ENCODE measurements around the gene SNX8.
A peak's percentile ranks its signal among the peaks of the same experiment; 100 is the strongest.

- TF ChIP-seq POLR2A (IDR thresholded peaks at IDR 0.05; ENCODE audit: low read length): peak; percentile 10
- no peak for TF ChIP-seq GATA1 (IDR thresholded peaks at IDR 0.05; ENCODE audit: low read depth, low read length)
These were observed 40.9 kb upstream of the SNX8 start for GRCh38 chr7:2354939-2355704.

Data from erythroblast (primary cell).